GM12878 (cell line): ENCODE measurements around the gene RIMBP2. TPM values are rescaled to one million over a fixed set of nuclear protein-coding genes. Genes with fewer than 3 reads are reported as not detected.

Source experiments
- ATAC-seq: fragments of 200-7000 bp; cut with Tn5 transposase; 3 replicates; pipeline ENCODE4 v1.9.1; 2020; ENCODE audit warnings: mild to moderate bottlenecking, moderate library complexity
- BruUV-seq: library from RNA; stranded (reverse); fragments of 400-500 nt; replicated peaks from 2 replicates; lab custom pipeline; 2021; lab: Mats Ljungman, UMichigan
- CTCF ChIA-PET: fragments of 300-600 bp; sonication (Branson Sonifier 250); formaldehyde crosslinking; extraction: SDS; loops from one replicate; lab custom pipeline; 2021; ENCODE audit warnings: inconsistent platforms; lab: Yijun Ruan, JAX
- POLR2A ChIA-PET: fragments of 350-600 bp; formaldehyde crosslinking; extraction: SDS; loops from one replicate; lab custom pipeline; 2021; ENCODE audit warnings: inconsistent platforms; lab: Charles Lee
- RAD21 ChIA-PET: fragments of 300-600 bp; sonication (Branson Sonifier 250); formaldehyde crosslinking; loops from one replicate; lab custom pipeline; 2023; ENCODE audit warnings: antibody characterized with exemption; ENCODE audit not compliant: unreplicated experiment; lab: Charles Lee
- SMC1A ChIA-PET: fragments of 300-600 bp; sonication (Branson Sonifier 250); formaldehyde crosslinking; loops from one replicate; lab custom pipeline; 2023; ENCODE audit not compliant: unreplicated experiment, uncharacterized antibody; lab: Charles Lee
- DNase-seq: peaks from one replicate; pipeline ENCODE4 v3.0.0-alpha.2; 2011; ENCODE audit warnings: low read depth, low spot score
- FAIRE-seq: peaks from 3 replicates; lab custom pipeline; 2011; peaks lifted over from hg19 to GRCh38; lab: Jason Lieb, UNC
- H2AFZ ChIP-seq: 2 replicates; pipeline ENCODE4 v1.6.0; 2011; ENCODE audit warnings: low read depth, low read length, control low read depth; ENCODE audit not compliant: control insufficient read depth
- H3K27ac ChIP-seq: 2 replicates; pipeline ENCODE4 v1.5.1; 2011; ENCODE audit warnings: control low read depth; ENCODE audit not compliant: control insufficient read depth, insufficient read depth
- H3K27me3 ChIP-seq, 2 experiments: replicated peaks in 1 of 2; 2 replicates each; pipeline versions ENCODE4 v1.6.0 to v1.6.1; 2011; ENCODE audit warnings: low read length in 1 of 2; ENCODE audit not compliant: control insufficient read depth in 2 of 2, insufficient read depth in 2 of 2
- H3K36me3 ChIP-seq, 2 experiments: 2 replicates each; pipeline ENCODE4 v1.5.1; 2011; ENCODE audit warnings: low read length in 1 of 2; ENCODE audit not compliant: control insufficient read depth in 2 of 2, insufficient read depth in 2 of 2
- H3K4me1 ChIP-seq: 2 replicates; pipeline ENCODE4 v1.6.1; 2011; ENCODE audit warnings: mild to moderate bottlenecking, low read length, moderate library complexity, mixed read lengths; ENCODE audit not compliant: control insufficient read depth, insufficient read depth
- H3K4me2 ChIP-seq: 2 replicates; pipeline ENCODE4 v1.6.0; 2011; ENCODE audit warnings: control low read depth; ENCODE audit not compliant: control insufficient read depth, insufficient read depth
- H3K4me3 ChIP-seq: fragments of 200-600 bp; sonication (generic); 2 replicates; pipeline ENCODE4 v1.5.1; 2016
- H3K79me2 ChIP-seq: 2 replicates; pipeline ENCODE4 v1.6.0; 2011; ENCODE audit warnings: low read length; ENCODE audit not compliant: control insufficient read depth, insufficient read depth
- H3K9ac ChIP-seq: 2 replicates; pipeline ENCODE4 v1.8.0; 2011; ENCODE audit warnings: low read length, control low read depth, mixed read lengths; ENCODE audit not compliant: control insufficient read depth, insufficient read depth
- H3K9me3 ChIP-seq: replicated peaks from 3 replicates; pipeline ENCODE4 v1.5.1; 2011; ENCODE audit warnings: mild to moderate bottlenecking, low read length; ENCODE audit not compliant: control insufficient read depth, insufficient read depth
- H4K20me1 ChIP-seq: 2 replicates; pipeline ENCODE4 v1.6.0; 2011; ENCODE audit not compliant: control insufficient read depth, insufficient read depth
- GABPA ChIP-seq: IDR thresholded peaks from 2 replicates; pipeline ENCODE4 v1.6.1; 2014; ENCODE audit warnings: antibody characterized with exemption, low read depth, mild to moderate bottlenecking, inconsistent platforms
- MEF2B ChIP-seq: fragments of 450-650 bp; IDR thresholded peaks from 2 replicates; pipeline ENCODE4 v1.6.1; 2018; ENCODE audit warnings: mild to moderate bottlenecking, moderate library complexity; ENCODE audit not compliant: partially characterized antibody, poor library complexity, severe bottlenecking
- SREBF1 ChIP-seq: IDR thresholded peaks from 2 replicates; pipeline ENCODE4 v1.6.1; 2012; ENCODE audit warnings: mild to moderate bottlenecking, low read length
- WGBS: methylation state at CpG from one replicate; pipeline ENCODE4 v1.1.6; 2016; ENCODE audit warnings: low lambda C conversion rate; ENCODE audit not compliant: insufficient replicate concordance, insufficient coverage; ENCODE audit errors: missing lambda C conversion rate; 5-methylcytosine and 5-hydroxymethylcytosine counted together
- in situ Hi-C: fragments of 300-500 bp; cut with MboI; formaldehyde crosslinking; loops from 9 replicates; pipeline ENCODE4 v1.14.3; 2018; ENCODE audit warnings: mixed read lengths
- intact Hi-C: fragments of 100-400 bp; cut with micrococcal nuclease; formaldehyde crosslinking; loops from one replicate; pipeline ENCODE4 v1.14.2; 2022; ENCODE audit not compliant: unreplicated experiment
- polyA plus RNA-seq, 11 experiments: library from polyadenylated mRNA; depleted of rRNA in 4 of 11; unstranded in 6 of 11; stranded (reverse) in 5 of 11; fragments of >200 nt; fragmentation: Nextera tagmentation in 4 of 11; fragmentation: Illumina TruSeq in 1 of 11; extraction: Ambion mirVana in 4 of 11; extraction: Trizol in 1 of 11; gene quantifications; 1 replicate in 1 of 11; 2 replicates in 10 of 11; pipeline versions ENCODE4 v1.2.1 to v1.2.3, GENCODE V29; 2011 to 2016; ENCODE audit warnings: inconsistent platforms in 2 of 11, missing spikeins in 2 of 11, low read depth in 1 of 11
- total RNA-seq, 4 experiments: library from RNA; depleted of rRNA in 3 of 4; stranded (reverse); fragments of >200 nt in 3 of 4; fragmentation: Illumina TruSeq in 1 of 4; extraction: Trizol in 1 of 4; gene quantifications; 2 replicates each; pipeline versions ENCODE4 v1.2.1 to v1.2.3, GENCODE V29; 2013 to 2021
- TF ChIP-seq, protein P1 (sequence below): IDR thresholded peaks from 2 replicates; pipeline ENCODE4 v1.6.1; 2012; ENCODE audit warnings: low read depth, low read length, improper control_type of control experiment
- TF ChIP-seq, protein P2 (sequence below): IDR thresholded peaks from 2 replicates; pipeline ENCODE4 v1.6.1; 2012; ENCODE audit warnings: improper control_type of control experiment, low read depth, low read length; ENCODE audit not compliant: insufficient replicate concordance

Gene RIMBP2
- total and polyA plus RNA-seq, 10 of the 15 experiments (the other 5 are each of a cell fraction or from before 2014, with no cell fraction given): 0.04 to 2.9 (median 0.07) TPM; not detected in 1

DNA sequence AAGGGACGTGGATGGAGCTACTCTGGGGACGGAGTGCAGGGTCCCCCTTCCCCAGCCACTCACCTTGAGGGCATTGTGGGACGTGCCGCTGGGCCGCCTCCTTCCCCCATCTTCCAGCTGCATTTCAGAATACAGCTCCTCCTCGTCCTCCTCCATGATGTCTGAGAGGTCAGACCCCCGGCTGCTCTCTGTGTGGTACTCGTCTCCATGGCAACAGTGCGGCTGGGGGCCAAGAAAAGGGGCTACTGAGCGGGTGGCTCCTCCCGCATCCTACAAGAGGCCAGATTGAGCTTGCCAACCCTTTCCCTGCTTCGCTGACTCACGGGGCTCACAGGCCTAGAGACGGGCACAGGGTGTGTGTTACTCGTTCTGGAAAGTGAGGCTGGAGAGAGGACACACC is 288.0 kb downstream of the RIMBP2 start:
- H3K9me3 ChIP-seq: no peaks in the 10 kb centered on the region; the same call in 2 of the 3 replicates
- 31% methylated on average over 15 of the region's 15 CpGs for WGBS
- H3K79me2 ChIP-seq: no peaks in the 10 kb centered on the region
- H3K4me1 ChIP-seq: no peaks in the 10 kb centered on the region
- no peak overlapping the region for H3K9ac ChIP-seq
- ATAC-seq (no peak), DNase-seq (no peak), FAIRE-seq (no peak)
- intact Hi-C loops (no loop called here), in situ Hi-C loops (no loop called here)
- SMC1A ChIA-PET: no interaction called here
- no peak overlapping the region for H3K4me3 ChIP-seq
- H4K20me1 ChIP-seq: no peaks in the 10 kb centered on the region
- H2AFZ ChIP-seq: no peak overlapping the region
- POLR2A ChIA-PET: no interaction called here
- H3K27me3 ChIP-seq: no peaks in the 10 kb centered on the region
- RAD21 ChIA-PET: no interaction called here
- BruUV-seq: no TSS peak
- no peak for TF ChIP-seq SREBF1
- TF ChIP-seq, protein P1, sequence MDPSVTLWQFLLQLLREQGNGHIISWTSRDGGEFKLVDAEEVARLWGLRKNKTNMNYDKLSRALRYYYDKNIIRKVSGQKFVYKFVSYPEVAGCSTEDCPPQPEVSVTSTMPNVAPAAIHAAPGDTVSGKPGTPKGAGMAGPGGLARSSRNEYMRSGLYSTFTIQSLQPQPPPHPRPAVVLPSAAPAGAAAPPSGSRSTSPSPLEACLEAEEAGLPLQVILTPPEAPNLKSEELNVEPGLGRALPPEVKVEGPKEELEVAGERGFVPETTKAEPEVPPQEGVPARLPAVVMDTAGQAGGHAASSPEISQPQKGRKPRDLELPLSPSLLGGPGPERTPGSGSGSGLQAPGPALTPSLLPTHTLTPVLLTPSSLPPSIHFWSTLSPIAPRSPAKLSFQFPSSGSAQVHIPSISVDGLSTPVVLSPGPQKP: no peak
- TF ChIP-seq MEF2B: no peak
- no peak for TF ChIP-seq GABPA
- TF ChIP-seq, protein P2, sequence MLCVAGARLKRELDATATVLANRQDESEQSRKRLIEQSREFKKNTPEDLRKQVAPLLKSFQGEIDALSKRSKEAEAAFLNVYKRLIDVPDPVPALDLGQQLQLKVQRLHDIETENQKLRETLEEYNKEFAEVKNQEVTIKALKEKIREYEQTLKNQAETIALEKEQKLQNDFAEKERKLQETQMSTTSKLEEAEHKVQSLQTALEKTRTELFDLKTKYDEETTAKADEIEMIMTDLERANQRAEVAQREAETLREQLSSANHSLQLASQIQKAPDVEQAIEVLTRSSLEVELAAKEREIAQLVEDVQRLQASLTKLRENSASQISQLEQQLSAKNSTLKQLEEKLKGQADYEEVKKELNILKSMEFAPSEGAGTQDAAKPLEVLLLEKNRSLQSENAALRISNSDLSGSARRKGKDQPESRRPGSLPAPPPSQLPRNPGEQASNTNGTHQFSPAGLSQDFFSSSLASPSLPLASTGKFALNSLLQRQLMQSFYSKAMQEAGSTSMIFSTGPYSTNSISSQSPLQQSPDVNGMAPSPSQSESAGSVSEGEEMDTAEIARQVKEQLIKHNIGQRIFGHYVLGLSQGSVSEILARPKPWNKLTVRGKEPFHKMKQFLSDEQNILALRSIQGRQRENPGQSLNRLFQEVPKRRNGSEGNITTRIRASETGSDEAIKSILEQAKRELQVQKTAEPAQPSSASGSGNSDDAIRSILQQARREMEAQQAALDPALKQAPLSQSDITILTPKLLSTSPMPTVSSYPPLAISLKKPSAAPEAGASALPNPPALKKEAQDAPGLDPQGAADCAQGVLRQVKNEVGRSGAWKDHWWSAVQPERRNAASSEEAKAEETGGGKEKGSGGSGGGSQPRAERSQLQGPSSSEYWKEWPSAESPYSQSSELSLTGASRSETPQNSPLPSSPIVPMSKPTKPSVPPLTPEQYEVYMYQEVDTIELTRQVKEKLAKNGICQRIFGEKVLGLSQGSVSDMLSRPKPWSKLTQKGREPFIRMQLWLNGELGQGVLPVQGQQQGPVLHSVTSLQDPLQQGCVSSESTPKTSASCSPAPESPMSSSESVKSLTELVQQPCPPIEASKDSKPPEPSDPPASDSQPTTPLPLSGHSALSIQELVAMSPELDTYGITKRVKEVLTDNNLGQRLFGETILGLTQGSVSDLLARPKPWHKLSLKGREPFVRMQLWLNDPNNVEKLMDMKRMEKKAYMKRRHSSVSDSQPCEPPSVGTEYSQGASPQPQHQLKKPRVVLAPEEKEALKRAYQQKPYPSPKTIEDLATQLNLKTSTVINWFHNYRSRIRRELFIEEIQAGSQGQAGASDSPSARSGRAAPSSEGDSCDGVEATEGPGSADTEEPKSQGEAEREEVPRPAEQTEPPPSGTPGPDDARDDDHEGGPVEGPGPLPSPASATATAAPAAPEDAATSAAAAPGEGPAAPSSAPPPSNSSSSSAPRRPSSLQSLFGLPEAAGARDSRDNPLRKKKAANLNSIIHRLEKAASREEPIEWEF: no peak
- no peak overlapping the region for H3K27ac ChIP-seq
- no peak overlapping the region for H3K4me2 ChIP-seq
- CTCF ChIA-PET: no interaction called here
- H3K36me3 ChIP-seq: no peaks in the 10 kb centered on the region
